ENCODE results near the gene YPEL3. TPM values are rescaled to one million over a fixed set of nuclear protein-coding genes. Genes with fewer than 3 reads are reported as not detected.

YPEL3 gene, protein sequence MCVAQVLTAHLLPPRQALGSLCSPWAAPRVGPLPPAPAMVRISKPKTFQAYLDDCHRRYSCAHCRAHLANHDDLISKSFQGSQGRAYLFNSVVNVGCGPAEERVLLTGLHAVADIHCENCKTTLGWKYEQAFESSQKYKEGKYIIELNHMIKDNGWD
- 20.5 and 36.9 TPM in 2 replicates for total RNA-seq

DNA sequence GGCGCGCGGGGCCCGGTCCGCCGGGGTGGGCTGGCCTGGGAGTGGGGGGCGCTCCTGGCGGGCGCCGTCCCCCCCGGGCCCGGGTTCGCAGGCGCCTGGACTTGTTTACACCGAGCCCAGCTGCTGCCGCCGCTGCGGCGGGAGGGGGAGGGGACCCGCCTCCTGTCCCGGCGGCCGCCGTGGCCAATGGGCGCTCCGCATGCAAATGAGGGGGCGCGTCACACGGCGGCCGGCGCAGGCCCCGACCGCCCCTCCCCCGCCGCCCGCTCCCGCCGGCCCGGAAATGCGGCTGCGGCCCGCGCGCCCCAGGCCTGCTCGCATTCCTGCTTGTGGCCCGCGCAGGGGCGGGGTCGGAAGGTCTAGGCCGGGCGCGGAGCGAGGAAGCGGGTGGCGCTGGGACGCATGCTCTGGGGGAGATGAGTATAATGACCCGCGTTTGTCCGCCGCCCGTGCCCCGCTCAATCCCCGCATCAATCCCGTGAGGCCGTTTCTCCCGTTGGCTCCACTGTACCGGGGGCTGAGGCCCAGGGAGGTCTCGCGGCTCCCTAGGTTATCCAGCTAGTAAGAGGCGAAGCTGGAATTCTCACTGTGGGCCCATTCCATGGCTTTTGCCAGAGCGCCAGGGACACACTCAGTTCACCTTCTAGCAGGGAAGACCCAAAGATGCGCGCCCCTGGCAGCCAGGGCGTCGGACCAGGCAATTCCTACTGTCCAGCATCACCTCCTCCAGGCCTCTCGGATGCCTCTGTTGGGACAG is at the start of gene YPEL3:
TSS of gene YPEL3 (minus strand) at position 109 of the 757 bp plus-strand sequence. CDS start 731 bp downstream, outside the sequence.

DNA sequence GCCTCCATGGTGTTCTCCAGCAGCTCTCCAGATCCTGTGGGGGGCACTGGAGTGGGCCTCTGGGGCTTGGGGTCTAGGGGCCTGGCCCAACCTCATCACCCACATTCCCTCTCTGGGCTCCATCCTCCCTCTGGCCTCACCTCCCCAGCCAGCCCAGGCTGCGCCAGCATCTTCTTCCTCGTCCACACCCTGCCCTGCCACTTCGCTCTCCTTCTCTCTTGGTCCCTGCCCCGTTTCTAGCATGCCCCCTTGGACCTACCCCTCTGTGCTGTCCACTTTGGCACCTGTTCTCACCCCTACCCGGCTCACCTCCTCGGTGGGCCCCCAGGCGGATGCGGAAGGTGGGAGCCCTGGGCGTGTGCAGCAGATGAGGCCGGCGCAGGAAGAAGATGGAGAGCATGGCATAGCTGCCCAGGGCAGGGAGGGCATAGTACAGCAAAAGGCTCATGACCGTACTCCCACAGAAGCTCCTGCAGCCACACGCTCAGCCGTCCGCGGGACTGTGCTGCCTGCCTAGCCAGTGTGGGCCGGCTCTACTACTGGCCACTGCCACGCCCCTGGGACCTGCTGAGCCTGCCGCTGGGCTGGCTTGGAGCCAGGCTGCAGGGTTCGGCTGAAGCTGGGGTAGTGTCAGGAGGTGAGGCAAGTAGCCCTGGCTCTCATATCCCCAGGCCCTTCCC is 17.2 kb upstream of the YPEL3 start, which contains the start of gene GDPD3:
TSS of gene GDPD3 (minus strand) at position 507 of the 680 bp plus-strand sequence. CDS start at position 448, 59 bp downstream.

DNA sequence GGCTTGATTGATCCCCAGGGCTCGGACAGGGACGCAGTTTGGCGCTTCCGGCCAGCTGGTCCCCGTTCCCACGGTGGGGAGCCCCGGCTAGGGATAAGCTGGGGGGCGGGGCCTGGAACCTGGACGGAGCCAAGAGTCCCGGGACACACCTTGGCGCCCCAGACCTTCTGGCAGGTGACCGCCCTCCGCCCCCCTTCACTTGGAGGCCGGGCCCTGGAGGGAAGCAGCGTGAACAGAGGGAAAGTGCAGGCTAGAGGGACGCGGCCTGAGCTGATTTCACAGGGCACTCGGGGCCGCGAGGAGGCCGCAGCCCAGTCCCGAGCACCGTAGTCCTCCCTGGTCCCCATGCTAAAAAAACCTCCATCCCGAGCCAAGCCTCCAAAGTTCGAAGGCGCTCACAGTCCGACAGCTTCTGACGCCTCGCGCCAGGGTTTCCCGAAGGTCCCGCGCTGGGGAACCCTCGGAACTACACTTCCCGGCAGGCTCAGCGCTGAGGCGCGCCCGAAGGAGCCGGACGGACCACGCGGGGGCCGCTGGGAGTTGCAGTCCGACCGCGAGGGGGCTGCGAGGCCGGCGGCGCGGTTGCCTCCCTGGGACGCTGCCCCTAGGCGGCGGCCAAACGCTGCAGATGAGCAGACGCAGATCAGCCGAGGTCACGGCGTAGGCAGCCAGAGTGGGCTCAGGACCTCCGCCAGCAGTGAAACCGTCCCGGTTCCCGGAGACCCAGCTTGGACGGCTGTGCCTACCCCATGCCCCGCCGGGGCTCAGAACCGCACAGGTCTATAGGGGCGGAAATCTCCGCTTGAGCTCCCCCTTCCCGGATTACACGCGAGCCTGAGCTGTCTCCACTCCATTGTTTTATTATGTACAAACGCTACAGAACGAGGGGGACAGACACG is 4.3 kb downstream of the YPEL3 start, which contains the start of gene TBX6:
TSS of gene TBX6 (minus strand) at position 451 of the 899 bp plus-strand sequence. CDS start 731 bp downstream, outside the sequence.

DNA sequence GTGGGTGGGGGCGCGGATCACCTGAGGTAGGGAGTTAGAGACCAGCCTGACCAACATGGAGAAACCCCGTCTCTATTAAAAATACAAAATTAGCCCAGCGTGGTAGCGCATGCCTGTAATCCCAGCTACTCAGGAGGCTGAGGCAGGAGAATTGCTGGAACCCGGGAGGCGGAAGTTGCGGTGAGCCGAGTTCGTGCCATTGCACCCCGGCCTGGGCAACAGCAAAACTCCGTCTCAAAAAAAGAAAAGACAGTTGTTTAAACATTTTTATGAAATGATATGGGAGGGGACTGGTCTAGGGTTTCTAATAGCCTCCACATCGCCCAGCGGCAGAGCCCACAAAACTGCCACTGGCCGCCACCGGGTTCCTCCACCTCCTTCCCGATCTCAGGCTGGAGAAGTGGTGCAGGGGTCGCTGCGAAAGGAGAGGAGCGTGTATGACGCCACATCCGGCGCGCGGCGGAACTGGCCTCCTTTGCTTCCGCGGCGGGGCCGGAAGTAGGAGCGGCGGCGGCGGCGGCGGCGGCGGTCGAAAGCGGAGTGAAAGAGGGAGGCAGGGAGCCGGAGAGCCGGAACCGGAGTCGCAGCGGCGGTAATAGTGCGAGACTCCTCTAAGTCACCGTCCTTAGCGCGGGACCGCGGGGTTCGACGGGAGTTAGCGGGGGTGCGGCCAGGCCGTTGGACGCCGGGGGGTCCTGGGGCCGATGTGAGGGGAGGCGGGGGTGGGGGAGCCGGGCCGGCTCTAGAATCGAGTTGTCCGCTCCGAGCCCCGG is 20.3 kb downstream of the YPEL3 start, which contains the start of gene PPP4C:
TSS of gene PPP4C (plus strand) at position 492 of the 773 bp plus-strand sequence. CDS start 384 bp downstream, outside the sequence.

DNA sequence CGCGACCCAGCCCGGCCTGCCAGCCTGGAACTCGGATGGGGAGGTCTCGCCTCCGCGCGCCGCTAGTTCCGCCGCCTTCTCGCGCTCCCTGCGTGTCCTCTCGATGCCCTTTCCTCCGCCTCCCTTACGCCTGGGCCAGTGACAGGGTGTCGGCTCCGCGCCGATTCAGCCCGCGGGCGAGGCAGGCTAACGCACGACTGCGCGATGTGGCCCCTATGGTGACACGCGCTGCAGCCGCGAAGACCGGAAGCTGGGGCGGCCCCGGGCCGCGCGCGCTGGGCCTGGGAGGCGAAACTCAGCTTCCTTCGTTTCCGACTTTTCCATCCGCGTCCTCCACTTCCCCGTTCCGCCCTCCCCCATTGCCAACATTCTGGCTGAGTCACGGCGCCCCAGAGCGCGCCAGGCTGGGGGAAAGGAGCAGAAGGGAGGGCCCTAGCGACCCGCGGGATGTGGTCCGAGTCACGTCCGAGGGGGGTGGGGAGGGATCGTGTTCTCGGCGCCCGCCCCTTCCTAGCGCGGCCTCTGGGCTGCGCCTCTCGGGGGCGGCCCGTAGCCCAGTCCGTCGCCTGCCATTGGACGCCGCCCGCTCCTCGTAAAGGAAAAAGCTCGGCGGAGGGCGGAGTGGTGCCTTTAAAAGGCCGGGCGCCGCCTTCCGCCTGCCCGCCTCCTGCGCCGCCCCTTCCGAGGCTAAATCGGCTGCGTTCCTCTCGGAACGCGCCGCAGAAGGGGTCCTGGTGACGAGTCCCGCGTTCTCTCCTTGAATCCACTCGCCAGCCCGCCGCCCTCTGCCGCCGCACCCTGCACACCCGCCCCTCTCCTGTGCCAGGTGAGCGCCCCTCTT is 30.7 kb downstream of the YPEL3 start, which contains the start of gene ALDOA:
TSS of gene ALDOA (plus strand) at position 659 of the 841 bp plus-strand sequence. CDS start 1,138 bp downstream, outside the sequence.

Other genes starting within 250 kb of the YPEL3 start
- gene CDIPT, start 233.0 kb downstream of the YPEL3 start, total RNA-seq: 58.9 and 65.7 TPM in 2 replicates
- gene SEZ6L2, start 196.7 kb downstream of the YPEL3 start, total RNA-seq: 4.6 and 16.2 TPM in 2 replicates
- gene ASPHD1, start 195.7 kb downstream of the YPEL3 start, total RNA-seq: 5.0 and 7.8 TPM in 2 replicates
- gene KCTD13, start 170.0 kb downstream of the YPEL3 start, total RNA-seq: 17.1 and 19.8 TPM in 2 replicates
- gene TMEM219, start 134.1 kb downstream of the YPEL3 start, total RNA-seq: 123 and 159 TPM in 2 replicates
- gene TAOK2, start 122.3 kb downstream of the YPEL3 start, total RNA-seq: 24.8 and 28.7 TPM in 2 replicates
- 4.8 and 16.2 TPM in 2 replicates for gene HIRIP3, start 100.6 kb downstream of the YPEL3 start, total RNA-seq
- 58.2 and 91.8 TPM in 2 replicates for gene INO80E, start 100.0 kb downstream of the YPEL3 start, total RNA-seq
- gene DOC2A, start 85.2 kb downstream of the YPEL3 start, total RNA-seq: 0.39 TPM in 1 of 2 replicates, not detected in the other
- gene C16orf92, start 73.0 kb downstream of the YPEL3 start, total RNA-seq: not detected in 2 replicates
- not detected in 2 replicates for gene TLCD3B, start 64.9 kb downstream of the YPEL3 start, total RNA-seq
- gene ALDOA, start 30.5 kb downstream of the YPEL3 start, total RNA-seq: 1,543 and 1,648 TPM in 2 replicates
- gene PPP4C, start 20.2 kb downstream of the YPEL3 start, total RNA-seq: 102 and 114 TPM in 2 replicates
- gene TBX6, start 4.3 kb downstream of the YPEL3 start, total RNA-seq: 0.19 and 0.62 TPM in 2 replicates
- gene GDPD3, start 17.3 kb upstream of the YPEL3 start, total RNA-seq: 0.08 and 0.55 TPM in 2 replicates
- 31.9 and 41.7 TPM in 2 replicates for gene MAPK3, start 27.0 kb upstream of the YPEL3 start, total RNA-seq
- gene CORO1A, start 87.4 kb upstream of the YPEL3 start, total RNA-seq: 10.9 and 15.5 TPM in 2 replicates
- 177 and 301 TPM in 2 replicates for gene BOLA2B, start 97.5 kb upstream of the YPEL3 start, total RNA-seq
- 45.4 and 53.1 TPM in 2 replicates for gene SLX1A, start 97.7 kb upstream of the YPEL3 start, total RNA-seq
- 2.4 and 5.3 TPM in 2 replicates for gene SULT1A3, start 103.0 kb upstream of the YPEL3 start, total RNA-seq
- gene NPIPB13, start 152.3 kb upstream of the YPEL3 start, total RNA-seq: 2.0 TPM in 1 of 2 replicates, not detected in the other